HG03135 (cell line): ENCODE data around the gene RHEX.

Experiments used
- ATAC-seq: cut with Tn5 transposase; IDR thresholded peaks from one replicate; pipeline ENCODE4 v1.9.1; 2021; ENCODE audit warnings: mild to moderate bottlenecking, moderate library complexity; ENCODE audit not compliant: unreplicated experiment

RHEX gene

GRCh38 chr1:206114692-206115640 lies 62.0 kb downstream of the RHEX start:
- ATAC-seq, result no peak

GRCh38 chr1:206115791-206116190 lies 62.8 kb downstream of the RHEX start:
- ATAC-seq, result no peak

GRCh38 chr1:206116191-206116872 lies 63.4 kb downstream of the RHEX start:
- ATAC-seq, result no peak

- ATAC-seq, result no peak
Measured at GRCh38 chr1:206116873-206117150, 63.8 kb downstream of the RHEX start.

GRCh38 chr1:206117151-206117948 lies 64.4 kb downstream of the RHEX start, which contains the start of gene AVPR1B:
TSS of gene AVPR1B (minus strand) at chr1:206117388. CDS start at chr1:206116890, 498 bp downstream.
- no peak for ATAC-seq

- ATAC-seq, result no peak
Measured at GRCh38 chr1:206120406-206120805, 67.4 kb downstream of the RHEX start.

- ATAC-seq, result no peak
Measured at GRCh38 chr1:206121269-206121668, 68.3 kb downstream of the RHEX start.

- no peak for ATAC-seq
Measured at GRCh38 chr1:206122686-206123085, 69.7 kb downstream of the RHEX start.

- no peak for ATAC-seq
Measured at GRCh38 chr1:206125346-206125745, 72.4 kb downstream of the RHEX start.

- no peak for ATAC-seq
Measured at GRCh38 chr1:206127336-206127735, 74.4 kb downstream of the RHEX start.

- no peak for ATAC-seq
Measured at GRCh38 chr1:206128196-206128595, 75.2 kb downstream of the RHEX start.

GRCh38 chr1:206131037-206131436 lies 78.1 kb downstream of the RHEX start:
- no peak for ATAC-seq

GRCh38 chr1:206133751-206134415 lies 80.9 kb downstream of the RHEX start:
- no peak for ATAC-seq

- no peak for ATAC-seq
Measured at GRCh38 chr1:206135248-206135647, 82.3 kb downstream of the RHEX start.

GRCh38 chr1:206136241-206136640 lies 83.3 kb downstream of the RHEX start:
- ATAC-seq, result no peak

- no peak for ATAC-seq
Measured at GRCh38 chr1:206142011-206142410, 89.0 kb downstream of the RHEX start.

GRCh38 chr1:206142770-206143169 lies 89.8 kb downstream of the RHEX start:
- ATAC-seq, result no peak

GRCh38 chr1:206143537-206144172 lies 90.7 kb downstream of the RHEX start:
- no peak for ATAC-seq

- ATAC-seq, result no peak
Measured at GRCh38 chr1:206144605-206145004, 91.6 kb downstream of the RHEX start.

GRCh38 chr1:206145771-206146290 lies 92.9 kb downstream of the RHEX start:
- no peak for ATAC-seq
